SU-DHL-6 (cell line): Measurements from ENCODE around the gene HMCN2.

Source experiments
- H2AFZ ChIP-seq: fragments of 200-600 bp; sonication (generic); 2 replicates; pipeline ENCODE4 v1.6.1; 2014; ENCODE audit warnings: low read depth, mild to moderate bottlenecking, moderate library complexity, mixed read lengths, antibody characterized with exemption, low read length; ENCODE audit not compliant: severe bottlenecking
- H3F3A ChIP-seq: fragments of 200-600 bp; shearing (Covaris generic); 2 replicates; pipeline ENCODE4 v1.6.0; 2016; ENCODE audit warnings: antibody characterized with exemption, mild to moderate bottlenecking; ENCODE audit not compliant: insufficient read depth
- H3K27ac ChIP-seq: fragments of 200-600 bp; sonication (generic); 2 replicates; pipeline ENCODE4 v1.5.1; 2016; ENCODE audit warnings: low read depth, mild to moderate bottlenecking, low read length, moderate library complexity, mixed read lengths
- H3K27me3 ChIP-seq: fragments of 200-600 bp; sonication (generic), shearing (Covaris generic); 2 replicates; pipeline ENCODE4 v1.6.0; 2014; ENCODE audit warnings: mild to moderate bottlenecking, low read length
- H3K36me3 ChIP-seq: fragments of 200-600 bp; sonication (generic); 2 replicates; pipeline ENCODE4 v1.6.1; 2014; ENCODE audit warnings: mild to moderate bottlenecking, low read length, mixed read lengths
- H3K4me2 ChIP-seq: fragments of 300-600, 200-600 bp; shearing (Covaris generic), sonication (generic); 2 replicates; pipeline ENCODE4 v1.6.0; 2014; ENCODE audit warnings: low read length, low read depth, mild to moderate bottlenecking; ENCODE audit not compliant: poor library complexity, severe bottlenecking
- H3K4me3 ChIP-seq: fragments of 200-600 bp; sonication (generic); 2 replicates; pipeline ENCODE4 v1.5.1; 2014; ENCODE audit warnings: antibody characterized with exemption, low read length, mild to moderate bottlenecking, mixed read lengths; ENCODE audit not compliant: insufficient read depth, poor library complexity, severe bottlenecking
- H3K79me2 ChIP-seq: fragments of 200-600 bp; sonication (generic); 2 replicates; pipeline ENCODE4 v1.6.1; 2014; ENCODE audit warnings: mild to moderate bottlenecking, low read length, moderate library complexity; ENCODE audit not compliant: insufficient read depth
- H3K9ac ChIP-seq: fragments of 200-600 bp; sonication (generic); 2 replicates; pipeline ENCODE4 v1.7.0; 2014; ENCODE audit warnings: mild to moderate bottlenecking, low read length
- H3K9me2 ChIP-seq: fragments of 200-600 bp; sonication (generic); replicated peaks from 2 replicates; pipeline ENCODE4 v1.6.1; 2014; ENCODE audit warnings: low read length; ENCODE audit not compliant: insufficient read depth
- H3K9me3 ChIP-seq: fragments of 200-600 bp; sonication (generic); 2 replicates; pipeline ENCODE4 v1.6.1; 2014; ENCODE audit warnings: low read length, mixed read lengths; ENCODE audit not compliant: insufficient read depth
- H4K20me1 ChIP-seq: fragments of 200-600 bp; sonication (generic); 2 replicates; pipeline ENCODE4 v1.6.1; 2014; ENCODE audit warnings: low read depth, mild to moderate bottlenecking, antibody characterized with exemption, low read length, moderate library complexity, mixed read lengths
- CTCF ChIP-seq: fragments of 200-600 bp; sonication (generic); IDR thresholded peaks from one replicate; pipeline ENCODE4 v1.5.1; 2017; ENCODE audit warnings: antibody characterized with exemption, mild to moderate bottlenecking, low read length, moderate library complexity; ENCODE audit not compliant: insufficient read depth, poor library complexity, severe bottlenecking
- EZH2phosphoT487 ChIP-seq: fragments of 200-600 bp; sonication (generic), shearing (Covaris generic); conservative IDR thresholded peaks from 2 replicates; pipeline ENCODE4 v1.6.1; 2018; ENCODE audit warnings: mild to moderate bottlenecking, antibody characterized with exemption, low read length, moderate library complexity, mixed read lengths

The HMCN2 gene

DNA sequence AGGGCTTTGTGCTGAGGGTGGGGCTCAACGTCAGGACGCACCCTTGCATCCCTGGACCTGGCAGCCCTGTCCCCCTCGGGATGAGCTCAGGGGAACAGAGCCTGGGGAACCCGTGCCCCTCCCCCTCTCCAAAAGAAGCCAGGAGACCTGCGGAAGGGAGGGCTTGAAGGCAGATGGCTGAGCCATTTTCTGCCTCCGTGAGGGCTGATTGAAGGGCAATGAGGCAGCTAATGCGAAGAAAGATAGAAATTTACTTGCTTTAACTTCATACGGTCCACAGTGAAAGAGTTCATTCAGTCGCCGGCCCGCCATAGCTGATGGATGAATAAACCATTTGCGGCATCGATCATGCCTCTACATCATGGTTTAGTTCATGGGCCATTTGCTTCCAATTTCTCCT, 208.0 kb downstream of the HMCN2 start:
- no peaks in the 10 kb centered on the region for H4K20me1 ChIP-seq
- H3K27me3 ChIP-seq: no peaks in the 10 kb centered on the region
- no peaks in the 10 kb centered on the region for H3K36me3 ChIP-seq
- no peak overlapping the region for H3K9ac ChIP-seq
- no peak overlapping the region for H2AFZ ChIP-seq
- no peaks in the 10 kb centered on the region for H3K79me2 ChIP-seq
- no peaks in the 10 kb centered on the region for H3K9me3 ChIP-seq
- no peak overlapping the region for H3K4me2 ChIP-seq
- no peaks in the 10 kb centered on the region for H3F3A ChIP-seq
- H3K9me2 ChIP-seq: no peaks in the 10 kb centered on the region
- H3K4me3 ChIP-seq: no peak overlapping the region
- TF ChIP-seq EZH2phosphoT487 (no peak), CTCF (no peak)
- H3K27ac ChIP-seq: no peak overlapping the region

GRCh38 chr9:130474106-130474505, 208.5 kb downstream of the HMCN2 start:
- no peaks in the 10 kb centered on the region for H3F3A ChIP-seq
- H3K79me2 ChIP-seq: no peaks in the 10 kb centered on the region
- no peak overlapping the region for H2AFZ ChIP-seq
- no peak overlapping the region for H3K4me2 ChIP-seq
- no peaks in the 10 kb centered on the region for H3K9me2 ChIP-seq
- no peaks in the 10 kb centered on the region for H3K27me3 ChIP-seq
- H4K20me1 ChIP-seq: no peaks in the 10 kb centered on the region
- H3K4me3 ChIP-seq: no peak overlapping the region
- H3K9me3 ChIP-seq: no peaks in the 10 kb centered on the region
- H3K9ac ChIP-seq: no peak overlapping the region
- no peaks in the 10 kb centered on the region for H3K36me3 ChIP-seq
- H3K27ac ChIP-seq: no peak overlapping the region
- TF ChIP-seq CTCF: no peak
- TF ChIP-seq EZH2phosphoT487: no peak

DNA sequence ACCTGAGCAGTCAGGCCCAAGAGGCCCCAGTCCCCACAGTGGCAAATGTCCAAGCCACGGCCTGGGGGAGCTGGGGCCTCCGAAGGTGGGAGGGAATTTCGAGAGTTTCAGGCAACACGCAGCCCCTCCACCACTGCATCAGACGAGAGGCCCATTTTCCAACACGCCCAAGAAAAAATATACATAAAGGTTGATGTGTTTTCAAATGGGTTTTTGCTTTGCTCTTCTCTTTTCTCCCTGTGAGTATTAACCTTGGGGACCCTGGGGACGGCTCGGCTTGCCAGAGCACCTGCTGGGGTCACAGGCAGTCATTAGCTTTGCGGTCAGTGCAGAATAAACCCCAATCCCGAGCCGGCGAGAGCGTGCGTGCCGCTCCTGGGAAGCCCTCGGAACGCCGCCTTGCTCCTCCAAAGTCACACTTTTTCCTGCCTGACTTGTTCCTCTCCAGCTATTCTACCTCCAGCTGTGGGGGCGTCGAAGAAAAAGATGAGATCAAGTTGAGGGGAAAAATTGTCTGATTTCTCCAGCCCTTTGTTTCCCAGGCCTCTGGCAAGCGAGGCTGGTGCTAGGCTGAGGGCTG, 210.7 kb downstream of the HMCN2 start:
- H3K27me3 ChIP-seq: no peaks in the 10 kb centered on the region
- no peaks in the 10 kb centered on the region for H3K36me3 ChIP-seq
- no peak for TF ChIP-seq EZH2phosphoT487
- no peak for TF ChIP-seq CTCF
- H3F3A ChIP-seq: no peaks in the 10 kb centered on the region
- no peak overlapping the region for H3K4me2 ChIP-seq
- no peak overlapping the region for H3K27ac ChIP-seq
- H3K9me2 ChIP-seq: no peaks in the 10 kb centered on the region
- no peak overlapping the region for H2AFZ ChIP-seq
- H3K79me2 ChIP-seq: no peaks in the 10 kb centered on the region
- no peaks in the 10 kb centered on the region for H4K20me1 ChIP-seq
- H3K4me3 ChIP-seq: no peak overlapping the region
- no peak overlapping the region for H3K9ac ChIP-seq
- H3K9me3 ChIP-seq: no peaks in the 10 kb centered on the region
